GM10266 (cell line): ENCODE data around the gene NEK5.
"Not testable (repeated sequence)": the region's sequence is repeated elsewhere in the genome, so short reads cannot be mapped to it uniquely, and the experiment has no call there.

ENCODE experiments used
- DNase-seq: peaks from one replicate; pipeline ENCODE4 v3.0.0; 2012; ENCODE audit errors: extremely low spot score
- TF ChIP-seq, protein P1 (sequence below): IDR thresholded peaks from 2 replicates; pipeline ENCODE4 v1.5.1; 2012; ENCODE audit warnings: mild to moderate bottlenecking, low read depth; ENCODE audit not compliant: control insufficient read depth, insufficient read depth; ENCODE audit errors: missing control alignments

NEK5 gene

DNA sequence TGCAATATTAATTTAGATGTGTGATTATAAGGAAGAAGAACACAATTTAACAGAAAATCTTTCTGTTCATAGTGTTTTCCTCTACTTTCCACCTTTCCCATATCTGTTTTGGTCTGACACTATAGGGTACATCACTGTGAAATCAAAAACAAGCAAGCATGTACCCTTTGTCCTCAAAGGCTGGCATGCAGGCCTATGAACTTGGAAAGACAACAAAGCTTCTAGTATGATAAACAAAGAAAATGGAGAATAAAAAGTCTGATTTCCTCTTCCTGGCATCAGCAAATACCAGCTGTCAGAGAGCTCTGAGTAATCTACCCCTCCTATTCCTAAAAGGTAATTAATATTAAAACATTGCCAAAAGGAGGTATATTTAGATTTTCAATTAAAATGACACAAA, 36.1 kb upstream of the NEK5 start:
- DNase-seq, result no peak

DNA sequence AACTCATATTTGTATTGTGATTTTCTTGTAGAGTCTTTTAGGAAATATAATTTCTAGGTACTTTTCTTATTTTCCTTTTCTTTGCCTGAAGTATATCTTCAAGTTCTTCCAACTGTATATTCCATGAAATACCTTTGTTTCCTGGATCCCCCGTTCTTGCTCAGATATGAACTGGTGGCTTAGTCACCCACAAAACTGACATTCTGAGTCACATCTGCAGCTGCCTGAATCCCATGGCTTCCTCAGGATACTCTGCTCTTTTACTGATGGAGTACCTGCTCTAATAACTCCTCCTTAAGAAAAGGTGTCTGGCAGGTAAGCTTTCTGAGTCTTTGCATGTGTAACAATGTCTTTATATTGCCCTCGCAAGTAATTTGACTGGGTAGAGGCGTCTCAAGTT, 35.0 kb upstream of the NEK5 start:
- DNase-seq, result not testable (repeated sequence)

More for the DNA sequence above, 36.1 kb upstream of the NEK5 start:
- TF ChIP-seq, protein P1, sequence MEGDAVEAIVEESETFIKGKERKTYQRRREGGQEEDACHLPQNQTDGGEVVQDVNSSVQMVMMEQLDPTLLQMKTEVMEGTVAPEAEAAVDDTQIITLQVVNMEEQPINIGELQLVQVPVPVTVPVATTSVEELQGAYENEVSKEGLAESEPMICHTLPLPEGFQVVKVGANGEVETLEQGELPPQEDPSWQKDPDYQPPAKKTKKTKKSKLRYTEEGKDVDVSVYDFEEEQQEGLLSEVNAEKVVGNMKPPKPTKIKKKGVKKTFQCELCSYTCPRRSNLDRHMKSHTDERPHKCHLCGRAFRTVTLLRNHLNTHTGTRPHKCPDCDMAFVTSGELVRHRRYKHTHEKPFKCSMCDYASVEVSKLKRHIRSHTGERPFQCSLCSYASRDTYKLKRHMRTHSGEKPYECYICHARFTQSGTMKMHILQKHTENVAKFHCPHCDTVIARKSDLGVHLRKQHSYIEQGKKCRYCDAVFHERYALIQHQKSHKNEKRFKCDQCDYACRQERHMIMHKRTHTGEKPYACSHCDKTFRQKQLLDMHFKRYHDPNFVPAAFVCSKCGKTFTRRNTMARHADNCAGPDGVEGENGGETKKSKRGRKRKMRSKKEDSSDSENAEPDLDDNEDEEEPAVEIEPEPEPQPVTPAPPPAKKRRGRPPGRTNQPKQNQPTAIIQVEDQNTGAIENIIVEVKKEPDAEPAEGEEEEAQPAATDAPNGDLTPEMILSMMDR, result no peak

DNA sequence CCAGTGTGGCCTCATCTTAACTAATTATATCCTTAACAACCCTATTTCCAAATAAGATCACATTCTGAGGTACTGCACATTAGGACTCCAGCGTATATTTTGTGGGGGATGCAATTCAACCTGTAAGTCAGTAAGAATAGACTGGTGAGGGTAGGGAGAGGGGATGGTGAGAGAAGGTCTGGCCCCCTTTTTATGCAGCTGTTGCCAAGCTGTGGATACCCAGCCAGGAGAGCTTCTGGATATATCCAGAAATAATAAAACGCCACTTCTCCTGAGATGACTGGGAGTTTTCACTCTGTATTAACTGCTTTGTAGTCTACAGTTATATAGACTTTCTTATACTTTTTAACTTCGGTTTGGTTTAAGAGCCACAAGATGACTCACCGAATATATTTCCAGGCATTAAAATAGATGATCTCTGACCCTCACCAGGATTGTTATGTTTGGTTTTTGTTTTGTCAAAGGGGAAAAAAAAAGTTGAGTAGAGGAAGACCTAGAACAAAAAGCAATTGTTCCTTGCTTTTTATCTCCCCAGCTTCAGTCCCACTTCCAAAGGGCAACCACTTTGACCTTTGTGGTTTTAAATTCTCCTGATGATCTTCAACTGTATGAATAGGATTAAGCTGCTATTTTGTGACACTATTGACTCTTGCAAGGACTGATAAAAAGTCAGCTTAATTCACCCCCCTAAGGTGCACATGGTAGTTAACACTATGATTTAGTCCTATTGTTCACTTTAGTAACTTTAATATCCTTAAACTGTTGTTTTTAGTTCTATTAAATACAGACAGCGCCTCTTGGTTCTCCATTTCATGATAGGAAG, 33.6 kb upstream of the NEK5 start:
- TF ChIP-seq, protein P1, result no peak
- no peak for DNase-seq

DNA sequence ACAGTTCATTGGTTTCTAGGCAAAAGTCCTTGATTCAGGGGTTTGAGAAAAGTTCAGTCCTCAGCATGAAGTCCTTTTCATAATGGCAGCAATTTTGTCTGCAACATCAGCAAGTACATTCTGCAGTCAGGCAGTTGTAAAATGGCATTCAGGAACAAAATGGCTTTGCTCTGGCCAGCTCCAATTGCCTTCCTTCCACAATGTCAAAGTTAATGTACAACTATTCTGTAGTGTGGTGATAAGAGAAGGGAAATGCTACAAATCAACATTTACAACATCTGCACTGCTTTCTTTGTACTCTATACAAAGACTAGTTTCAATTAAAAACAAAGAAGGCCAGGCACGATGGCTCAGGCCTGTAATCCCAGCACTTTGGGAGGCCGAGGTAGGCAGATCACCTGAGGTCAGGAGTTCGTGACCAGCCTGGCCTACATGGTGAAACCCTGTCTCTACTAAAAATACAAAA, 32.3 kb upstream of the NEK5 start:
- no peak for DNase-seq

DNA sequence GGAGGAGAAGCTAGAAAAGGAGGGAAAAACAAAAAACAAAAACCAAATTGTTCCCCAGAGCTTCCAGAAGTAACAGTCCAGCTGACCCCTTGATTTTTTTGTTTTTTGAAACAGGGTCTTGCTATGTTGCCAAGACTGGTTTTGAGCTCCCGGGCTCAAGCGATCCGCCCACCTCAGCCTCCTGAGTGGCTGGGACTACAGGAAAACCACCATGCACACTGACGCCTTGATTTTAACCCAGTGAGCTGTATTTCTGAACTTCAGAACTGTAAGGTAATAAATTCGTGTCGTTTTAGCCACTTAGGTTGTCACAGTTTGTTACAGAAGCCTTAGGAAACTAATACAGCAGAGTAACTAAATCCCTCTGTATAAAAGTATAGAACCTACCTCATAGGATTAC, 31.6 kb upstream of the NEK5 start:
- TF ChIP-seq, protein P1, result no peak
- no peak for DNase-seq

More for the DNA sequence above, 32.3 kb upstream of the NEK5 start:
- TF ChIP-seq, protein P1, result no peak

DNA sequence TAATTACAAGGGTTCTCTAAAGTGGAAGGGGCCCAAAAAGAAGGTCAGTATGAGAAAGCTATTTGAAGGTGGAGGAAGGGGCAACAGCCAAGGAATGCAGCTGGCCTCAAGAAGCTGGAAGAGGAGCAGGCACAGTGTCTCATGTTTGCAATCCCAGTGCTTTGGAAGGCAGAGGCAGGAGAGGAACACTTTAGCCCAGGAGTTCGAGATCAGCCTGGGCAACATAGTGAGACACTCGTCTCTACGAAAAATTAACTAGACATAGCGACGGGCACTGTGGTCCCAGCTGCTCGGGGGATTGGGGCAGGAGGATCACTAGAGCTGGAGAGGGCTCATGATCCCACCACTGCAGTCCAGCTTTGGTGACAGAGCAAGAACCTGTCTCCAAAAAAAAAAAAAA, 31.2 kb upstream of the NEK5 start:
- TF ChIP-seq, protein P1, result no peak
- DNase-seq, result no peak

DNA sequence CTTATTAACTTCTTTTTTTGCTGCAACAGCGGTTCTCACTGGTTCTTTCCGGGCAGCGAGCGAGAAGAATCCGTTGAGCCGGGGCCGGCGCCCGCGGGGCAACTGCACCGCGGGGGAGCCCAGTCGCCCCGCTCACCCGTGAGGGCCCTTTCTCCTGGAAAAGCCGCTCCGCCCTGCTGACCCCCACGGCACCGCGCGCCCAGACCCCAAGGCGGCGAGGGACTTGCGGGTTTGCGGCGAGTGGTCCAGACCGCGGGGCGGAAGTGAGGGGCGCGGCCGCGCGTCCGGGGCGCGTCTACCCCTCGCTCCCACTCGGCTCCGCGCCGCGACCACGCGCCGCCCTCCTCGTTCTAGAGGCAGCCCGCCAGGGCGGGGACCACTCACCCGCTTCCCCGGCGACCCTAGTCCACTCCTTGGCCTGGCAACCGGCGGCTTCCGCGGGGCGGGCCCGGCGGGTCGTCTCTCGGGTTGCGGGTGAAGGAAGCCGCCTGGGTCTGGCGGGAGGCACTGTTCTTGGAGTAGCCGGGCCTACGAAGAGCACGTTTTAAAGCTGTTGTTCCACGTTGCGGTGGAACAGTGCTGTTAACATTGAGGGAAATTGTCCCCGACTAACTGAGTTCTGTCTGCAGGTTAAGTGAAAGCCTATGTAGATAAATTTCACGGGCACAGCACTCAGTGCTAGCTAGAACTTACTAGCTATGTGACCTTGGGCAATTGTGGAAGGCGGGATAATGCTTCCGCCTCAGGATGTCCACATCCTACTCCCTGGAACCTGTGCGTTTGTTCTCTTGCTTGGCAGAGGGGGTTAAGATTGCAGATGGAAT, 30.5 kb upstream of the NEK5 start, which contains the start of gene NEK3:
NEK3 (minus strand) TSS at position 439 of the 824 bp plus-strand sequence. CDS start 3,406 bp downstream, outside the sequence.
- TF ChIP-seq, protein P1, result no peak
- DNase-seq, result peak; percentile 67
